Caco-2 (cell line): ENCODE results near the gene SLIT3. TPM values are rescaled to one million over a fixed set of nuclear protein-coding genes. Genes with fewer than 3 reads are reported as not detected.

ENCODE experiments used
- BruUV-seq: library from RNA; stranded (reverse); fragments of 400-500 nt; replicated peaks from 2 replicates; lab custom pipeline; 2021; lab: Mats Ljungman, UMichigan
- CTCF ChIA-PET: fragments of 300-600 bp; sonication (Branson Sonifier 250); formaldehyde crosslinking; loops from one replicate; lab custom pipeline; 2022; ENCODE audit warnings: antibody characterized with exemption; lab: Charles Lee
- POLR2A ChIA-PET: fragments of 300-600 bp; sonication (Branson Sonifier 250); formaldehyde crosslinking; loops from one replicate; lab custom pipeline; 2022; ENCODE audit warnings: antibody characterized with exemption; lab: Charles Lee
- DNase-seq, 2 experiments: peaks; one replicate each; pipeline versions ENCODE4 v3.0.0 to v3.0.0-alpha.2; 2020 to 2022
- H3K27me3 ChIP-seq: replicated peaks from 2 replicates; pipeline ENCODE4 v1.6.0; 2011; ENCODE audit warnings: low read length; ENCODE audit not compliant: control insufficient read depth, insufficient read depth
- H3K36me3 ChIP-seq: 2 replicates; pipeline ENCODE4 v1.5.1; 2011; ENCODE audit warnings: low read length; ENCODE audit not compliant: control insufficient read depth, insufficient read depth
- H3K4me1 ChIP-seq: fragments of 250-450 bp; sonication (Bioruptor Pico); 2 replicates; pipeline ENCODE4 v1.5.1; 2020; ENCODE audit warnings: mild to moderate bottlenecking
- H3K4me3 ChIP-seq: 2 replicates; pipeline ENCODE4 v1.5.1; 2011; ENCODE audit warnings: low read depth, mild to moderate bottlenecking, control low read depth, low read length
- H3K9me3 ChIP-seq: fragments of 250-450 bp; sonication (Bioruptor Pico); 2 replicates; pipeline ENCODE4 v1.5.1; 2020; ENCODE audit warnings: mild to moderate bottlenecking, moderate library complexity
- H3K27ac Mint-ChIP-seq: one replicate; pipeline ENCODE4 v1.8.0; 2022; ENCODE audit warnings: mixed read lengths; ENCODE audit not compliant: unreplicated experiment
- H3K27me3 Mint-ChIP-seq: one replicate; pipeline ENCODE4 v1.8.0; 2022; ENCODE audit warnings: mixed read lengths; ENCODE audit not compliant: insufficient read depth, unreplicated experiment
- H3K36me3 Mint-ChIP-seq: one replicate; pipeline ENCODE4 v1.8.0; 2022; ENCODE audit warnings: mild to moderate bottlenecking, mixed read lengths; ENCODE audit not compliant: insufficient read depth, unreplicated experiment
- H3K4me1 Mint-ChIP-seq: one replicate; pipeline ENCODE4 v1.8.0; 2022; ENCODE audit warnings: low read depth, mixed read lengths; ENCODE audit not compliant: unreplicated experiment
- H3K4me3 Mint-ChIP-seq: one replicate; pipeline ENCODE4 v1.8.0; 2022; ENCODE audit warnings: mild to moderate bottlenecking, moderate library complexity, mixed read lengths; ENCODE audit not compliant: unreplicated experiment
- H3K9me3 Mint-ChIP-seq: one replicate; pipeline ENCODE4 v1.8.0; 2022; ENCODE audit warnings: mixed read lengths; ENCODE audit not compliant: unreplicated experiment
- intact Hi-C: fragments of 100-400 bp; cut with micrococcal nuclease; formaldehyde crosslinking; loops from one replicate; pipeline ENCODE4 v1.10.0; 2022; ENCODE audit not compliant: unreplicated experiment
- total RNA-seq: library from RNA; stranded (reverse); gene quantifications from 2 replicates; pipeline ENCODE4 v1.2.3, GENCODE V29; 2022
- TF ChIP-seq, protein P1 (sequence below), 2 experiments: fragments of 200-600 bp in 1 of 2; IDR thresholded peaks; 1 replicate in 1 of 2; 2 replicates in 1 of 2; pipeline versions ENCODE4 v1.5.1 to v1.8.0; 2011 to 2022; ENCODE audit warnings: antibody characterized with exemption in 1 of 2, control low read depth in 1 of 2, inconsistent platforms in 1 of 2, low read depth in 1 of 2, low read length in 1 of 2, mild to moderate bottlenecking in 1 of 2, moderate library complexity in 1 of 2; ENCODE audit not compliant: insufficient read depth in 1 of 2, severe bottlenecking in 1 of 2, unreplicated experiment in 1 of 2

The SLIT3 gene
- total RNA-seq, 1 experiment from 2014 or later, result 2.1 TPM

DNA sequence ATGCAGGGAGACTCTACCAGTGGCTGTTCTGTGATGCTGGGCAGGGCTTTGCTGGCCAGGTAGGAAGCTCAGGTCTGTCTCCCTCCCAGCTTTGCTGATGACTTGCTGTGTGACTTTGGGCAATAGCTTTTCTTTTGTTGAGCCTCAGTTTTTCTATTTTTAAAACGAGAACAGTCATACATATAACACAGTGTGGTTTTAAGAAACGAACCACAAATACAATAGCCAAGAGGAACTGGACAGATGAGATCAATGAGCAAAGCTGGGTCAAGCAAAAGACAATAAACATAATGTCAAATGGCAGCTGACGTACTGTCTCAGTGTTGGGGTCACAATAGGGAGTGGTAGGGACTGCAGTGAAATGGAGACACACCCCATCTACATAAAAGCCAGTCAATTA, 20.2 kb downstream of the SLIT3 start:
- no peak overlapping the region for H3K27ac Mint-ChIP-seq
- POLR2A ChIA-PET, result no interaction called here
- H3K27me3 Mint-ChIP-seq, result no peaks in the 10 kb centered on the region
- H3K4me1 ChIP-seq, result peaks cover 3% of the 10 kb centered on the region
- H3K36me3 ChIP-seq, result no peaks in the 10 kb centered on the region
- H3K9me3 Mint-ChIP-seq, result no peaks in the 10 kb centered on the region
- no peak overlapping the region for H3K4me3 Mint-ChIP-seq
- CTCF ChIA-PET, result interaction anchor here (0.6 kb wide), 1 partner anchor 21 kb away, joined by 3 read pairs; no protein-coding TSS in a partner anchor
- no peaks in the 10 kb centered on the region for H3K27me3 ChIP-seq
- no peaks in the 10 kb centered on the region for H3K36me3 Mint-ChIP-seq
- peaks cover 3% of the 10 kb centered on the region for H3K4me1 Mint-ChIP-seq
- TF ChIP-seq, protein P1, sequence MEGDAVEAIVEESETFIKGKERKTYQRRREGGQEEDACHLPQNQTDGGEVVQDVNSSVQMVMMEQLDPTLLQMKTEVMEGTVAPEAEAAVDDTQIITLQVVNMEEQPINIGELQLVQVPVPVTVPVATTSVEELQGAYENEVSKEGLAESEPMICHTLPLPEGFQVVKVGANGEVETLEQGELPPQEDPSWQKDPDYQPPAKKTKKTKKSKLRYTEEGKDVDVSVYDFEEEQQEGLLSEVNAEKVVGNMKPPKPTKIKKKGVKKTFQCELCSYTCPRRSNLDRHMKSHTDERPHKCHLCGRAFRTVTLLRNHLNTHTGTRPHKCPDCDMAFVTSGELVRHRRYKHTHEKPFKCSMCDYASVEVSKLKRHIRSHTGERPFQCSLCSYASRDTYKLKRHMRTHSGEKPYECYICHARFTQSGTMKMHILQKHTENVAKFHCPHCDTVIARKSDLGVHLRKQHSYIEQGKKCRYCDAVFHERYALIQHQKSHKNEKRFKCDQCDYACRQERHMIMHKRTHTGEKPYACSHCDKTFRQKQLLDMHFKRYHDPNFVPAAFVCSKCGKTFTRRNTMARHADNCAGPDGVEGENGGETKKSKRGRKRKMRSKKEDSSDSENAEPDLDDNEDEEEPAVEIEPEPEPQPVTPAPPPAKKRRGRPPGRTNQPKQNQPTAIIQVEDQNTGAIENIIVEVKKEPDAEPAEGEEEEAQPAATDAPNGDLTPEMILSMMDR (IDR thresholded peaks at IDR 0.05; ENCODE audit: insufficient read depth in 1 of 2, low read depth in 1 of 2, low read length in 1 of 2, severe bottlenecking in 1 of 2, unreplicated experiment in 1 of 2), result no peak
- no peak overlapping the region for H3K4me3 ChIP-seq
- 0 out of 2 replicates have a peak, but pooled peaks cover 5% of the 10 kb centered on the region for H3K9me3 ChIP-seq
- DNase-seq, result no peak
- BruUV-seq, result no TSS peak
- intact Hi-C loops, result no loop called here

DNA sequence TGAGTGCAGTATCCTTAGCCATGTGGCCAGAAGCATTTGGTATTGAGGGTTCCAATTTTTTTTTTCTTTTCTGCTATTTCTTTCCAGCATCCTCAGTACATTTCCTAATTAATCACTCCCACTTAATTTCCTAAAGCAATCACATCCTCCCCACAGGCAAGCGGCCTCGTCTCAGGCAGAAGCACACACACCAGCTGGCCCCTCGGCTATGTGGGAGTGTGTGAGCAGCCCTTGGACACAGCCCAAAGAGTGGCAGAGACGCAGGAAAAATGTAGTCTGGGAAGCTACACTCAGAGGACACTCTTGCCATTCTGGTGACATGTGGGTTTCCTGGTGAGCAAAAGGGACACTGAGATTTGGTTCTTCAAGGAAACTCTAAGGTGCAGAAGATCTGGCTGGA, 20.7 kb downstream of the SLIT3 start:
- Mint-ChIP-seq H3K4me3 (no peak overlapping the region), H3K27me3 (no peaks in the 10 kb centered on the region), H3K27ac (no peak overlapping the region), H3K9me3 (no peaks in the 10 kb centered on the region), H3K4me1 (peaks cover 7% of the 10 kb centered on the region), H3K36me3 (no peaks in the 10 kb centered on the region)
- no peaks in the 10 kb centered on the region for H3K27me3 ChIP-seq
- intact Hi-C loops, result no loop called here
- H3K4me1 ChIP-seq, result peaks cover 7% of the 10 kb centered on the region
- H3K9me3 ChIP-seq, result 0 out of 2 replicates have a peak, but pooled peaks cover under 1% of the 10 kb centered on the region
- TF ChIP-seq, protein P1 (IDR thresholded peaks at IDR 0.05; ENCODE audit: insufficient read depth in 1 of 2, low read depth in 1 of 2, low read length in 1 of 2, severe bottlenecking in 1 of 2, unreplicated experiment in 1 of 2), result no peak
- ChIA-PET POLR2A (no interaction called here), CTCF (interaction anchor here (0.6 kb wide), 1 partner anchor 21 kb away, joined by 3 read pairs; no protein-coding TSS in a partner anchor)
- no peak overlapping the region for H3K4me3 ChIP-seq
- DNase-seq, result no peak
- no TSS peak for BruUV-seq
- H3K36me3 ChIP-seq, result no peaks in the 10 kb centered on the region

DNA sequence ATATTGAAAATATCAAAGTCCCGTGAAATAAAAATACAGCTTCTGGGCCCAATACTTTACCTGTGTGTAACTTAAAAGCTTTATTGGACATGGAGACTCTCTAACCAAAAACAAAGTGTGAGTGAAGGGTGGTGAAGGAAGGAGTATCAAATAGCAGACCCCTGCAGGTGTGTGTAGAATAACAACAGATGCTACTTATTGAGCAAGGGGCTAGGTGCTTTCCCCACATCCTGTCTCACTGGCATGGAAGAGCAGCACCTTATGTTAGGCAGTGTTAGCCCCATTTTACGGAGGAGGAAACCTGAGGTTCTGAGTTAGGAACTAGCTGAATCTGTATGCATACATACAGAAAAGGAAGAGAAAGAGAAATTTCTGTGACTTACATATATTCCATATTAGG, 21.8 kb downstream of the SLIT3 start:
- H3K36me3 Mint-ChIP-seq, result peaks cover 5% of the 10 kb centered on the region
- CTCF ChIA-PET, result no interaction called here
- H3K4me3 ChIP-seq, result no peak overlapping the region

More for the DNA sequence above, 21.8 kb downstream of the SLIT3 start:
- no peaks in the 10 kb centered on the region for H3K9me3 ChIP-seq
- H3K27me3 ChIP-seq, result no peaks in the 10 kb centered on the region
- H3K9me3 Mint-ChIP-seq, result no peaks in the 10 kb centered on the region
- no TSS peak for BruUV-seq
- TF ChIP-seq, protein P1 (IDR thresholded peaks at IDR 0.05; ENCODE audit: insufficient read depth in 1 of 2, low read depth in 1 of 2, low read length in 1 of 2, severe bottlenecking in 1 of 2, unreplicated experiment in 1 of 2), result no peak
- peaks cover 19% of the 10 kb centered on the region for H3K4me1 ChIP-seq
- intact Hi-C loops, result no loop called here
- POLR2A ChIA-PET, result no interaction called here
- DNase-seq, result no peak
- H3K27me3 Mint-ChIP-seq, result no peaks in the 10 kb centered on the region
- peaks cover 15% of the 10 kb centered on the region for H3K4me1 Mint-ChIP-seq
- H3K36me3 ChIP-seq, result no peaks in the 10 kb centered on the region
- peak overlapping the region; percentile 65 for H3K27ac Mint-ChIP-seq
- no peak overlapping the region for H3K4me3 Mint-ChIP-seq
